A549 treated with GW870086 at 1 μM for 4 hours (cell line): Measurements from ENCODE around the gene TPCN2. TPM values are rescaled to one million over a fixed set of nuclear protein-coding genes. Genes with fewer than 3 reads are reported as not detected.

Experiments
- total RNA-seq: library from RNA; stranded (reverse); fragments of 200-300 nt; extraction: Qiagen RNA extraction; gene quantifications from 5 replicates; pipeline ENCODE4 v1.2.3, GENCODE V29; 2022; ENCODE audit warnings: low read depth

Gene TPCN2
- total RNA-seq: 10.1 to 14.1 TPM (median 12.3 TPM) in 5 replicates

DNA sequence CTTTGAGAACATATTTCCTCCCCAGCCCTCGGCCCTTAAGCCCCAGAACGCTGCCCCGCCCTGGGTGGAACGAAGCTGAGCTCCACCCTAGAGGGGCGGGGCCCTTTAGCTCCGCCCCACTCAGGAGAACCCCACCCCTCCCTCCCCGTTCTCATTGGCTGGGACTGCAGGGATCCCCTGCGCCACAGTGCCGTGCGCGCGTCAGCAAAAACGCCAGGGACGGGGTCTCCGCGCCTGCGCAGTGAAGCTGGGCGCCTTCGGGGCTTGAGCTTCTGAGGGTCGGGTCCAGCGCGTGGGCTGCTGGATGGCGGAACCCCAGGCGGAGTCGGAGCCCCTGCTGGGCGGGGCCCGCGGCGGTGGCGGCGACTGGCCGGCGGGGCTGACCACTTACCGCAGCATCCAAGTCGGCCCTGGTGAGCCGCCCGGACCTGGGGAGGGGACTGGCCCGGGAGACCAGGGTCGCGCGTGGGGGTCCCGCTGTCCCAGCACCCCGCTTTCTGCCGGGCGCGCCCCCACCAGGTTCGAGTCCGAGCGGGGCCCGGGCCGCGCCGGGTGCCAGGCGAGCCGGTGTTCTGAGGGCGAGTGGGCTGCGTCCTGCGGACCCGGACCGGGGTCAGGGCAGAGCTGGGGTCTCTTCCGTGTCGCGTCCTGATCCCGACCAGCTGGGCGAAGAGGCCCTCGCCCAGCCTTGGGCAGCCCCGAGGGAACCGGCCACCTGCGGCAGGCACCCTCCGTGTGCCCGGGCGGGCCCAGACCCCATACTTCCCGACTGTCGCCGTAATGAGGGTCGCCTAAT, at the start of gene TPCN2:
TSS of gene TPCN2 (plus strand) at position 239 of the 796 bp plus-strand sequence. CDS start at position 305, 66 bp downstream.

GRCh38 chr11:69013009-69013951, 35.5 kb upstream of the TPCN2 start, which contains the start of gene MRGPRF:
Gene MRGPRF (minus strand): TSS chr11:69013246. CDS start chr11:69009901, 3,345 bp downstream.

DNA sequence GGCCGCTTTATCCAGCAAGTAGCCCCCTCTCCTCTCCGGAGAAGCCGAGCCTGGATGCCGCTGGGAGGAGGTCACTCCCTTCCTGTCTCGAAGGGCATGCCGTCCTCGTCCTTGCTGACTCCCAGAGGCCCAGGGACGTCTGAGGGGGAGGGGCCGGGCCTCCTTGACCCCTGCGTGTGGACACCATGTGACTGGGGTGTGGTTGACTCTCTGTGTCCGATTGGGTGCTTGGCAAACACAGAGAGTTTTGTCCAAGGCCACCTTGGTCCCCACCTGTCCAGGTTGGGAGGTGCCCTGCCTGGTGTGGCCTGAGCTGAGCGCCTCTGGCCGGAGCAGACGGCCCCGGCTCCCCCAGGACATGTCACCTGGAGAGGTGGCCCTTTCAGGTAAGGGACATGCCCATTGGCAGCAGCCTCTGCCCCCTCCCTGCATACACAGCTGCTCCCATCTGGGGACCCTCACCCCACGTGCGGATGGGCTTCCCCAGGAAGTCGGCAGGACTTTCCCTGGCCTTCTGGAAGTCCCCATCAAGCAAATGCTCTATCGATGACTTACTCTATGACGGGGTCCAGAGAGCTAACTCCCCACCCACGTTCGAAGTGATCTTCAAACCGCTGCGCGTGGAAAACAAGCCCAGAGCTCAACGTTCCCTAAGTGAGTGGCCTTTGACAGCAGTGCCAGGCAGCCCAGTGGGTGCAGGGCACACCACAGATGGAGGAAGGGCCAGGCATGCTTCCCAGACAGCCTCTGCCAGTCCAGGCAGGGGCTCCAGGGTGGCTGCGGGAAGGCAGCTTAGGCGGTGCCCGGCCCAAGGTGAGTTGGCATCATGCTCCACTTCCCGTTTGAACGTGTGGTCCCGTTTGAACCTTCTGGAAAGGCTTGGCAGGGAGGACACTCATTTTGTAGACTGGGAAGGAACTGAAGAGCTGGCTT, 106.8 kb downstream of the TPCN2 start, which contains the start of gene SMIM38:
TSS of gene SMIM38 (plus strand) at position 634 of the 933 bp plus-strand sequence. CDS start 1,912 bp downstream, outside the sequence.

Other genes with a start within 250 kb of the TPCN2 start
- 27.3 to 31.7 TPM (median 30.9 TPM) in 5 replicates for gene CPT1A, start 207.0 kb upstream of the TPCN2 start, total RNA-seq
- 128 to 148 TPM (median 137 TPM) in 5 replicates for gene MRPL21, start 145.1 kb upstream of the TPCN2 start, total RNA-seq
- 12.0 to 16.8 TPM (median 14.8 TPM) in 5 replicates for gene IGHMBP2, start 145.0 kb upstream of the TPCN2 start, total RNA-seq
- not detected in 5 replicates for gene MRGPRD, start 67.9 kb upstream of the TPCN2 start, total RNA-seq
- 0.06 to 0.09 TPM (median 0.08 TPM) in 3 of 5 replicates, not detected in the others for gene MRGPRF, start 35.7 kb upstream of the TPCN2 start, total RNA-seq
- gene SMIM38, start 107.0 kb downstream of the TPCN2 start, total RNA-seq: 0.05 TPM in 1 of 5 replicates, not detected in the others
- 105 to 115 TPM (median 113 TPM) in 5 replicates for gene MYEOV, start 245.2 kb downstream of the TPCN2 start, total RNA-seq